HG03066 (cell line): ENCODE results near the gene CRY1.
"Not testable (repeated sequence)": the region's sequence is repeated elsewhere in the genome, so short reads cannot be mapped to it uniquely, and the experiment has no call there.

ENCODE experiments used
- ATAC-seq: cut with Tn5 transposase; IDR thresholded peaks from one replicate; pipeline ENCODE4 v1.9.1; 2021; ENCODE audit warnings: low read depth; ENCODE audit not compliant: unreplicated experiment

CRY1 gene

GRCh38 chr12:107073266-107073665, 20.1 kb downstream of the CRY1 start:
- not testable (repeated sequence) for ATAC-seq

DNA sequence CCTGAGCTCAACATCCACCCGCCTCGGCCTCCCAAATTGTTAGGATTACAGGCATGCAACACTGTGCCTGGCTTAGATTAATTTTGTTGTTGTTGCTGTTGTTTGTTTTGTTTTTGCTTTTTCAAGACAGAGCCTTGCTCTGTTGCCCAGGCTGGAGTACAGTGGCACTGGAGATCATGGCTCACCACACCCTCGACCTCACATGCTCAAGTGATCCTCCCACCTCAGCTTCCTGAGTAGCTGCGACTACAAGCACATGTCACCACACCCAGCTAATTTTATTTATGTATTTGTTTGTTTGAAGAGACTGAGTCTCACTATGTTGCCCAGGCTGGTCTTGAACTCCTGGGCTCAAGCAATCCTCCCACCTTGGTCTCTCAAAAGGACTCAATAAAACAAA, 26.7 kb downstream of the CRY1 start:
- ATAC-seq = no peak

DNA sequence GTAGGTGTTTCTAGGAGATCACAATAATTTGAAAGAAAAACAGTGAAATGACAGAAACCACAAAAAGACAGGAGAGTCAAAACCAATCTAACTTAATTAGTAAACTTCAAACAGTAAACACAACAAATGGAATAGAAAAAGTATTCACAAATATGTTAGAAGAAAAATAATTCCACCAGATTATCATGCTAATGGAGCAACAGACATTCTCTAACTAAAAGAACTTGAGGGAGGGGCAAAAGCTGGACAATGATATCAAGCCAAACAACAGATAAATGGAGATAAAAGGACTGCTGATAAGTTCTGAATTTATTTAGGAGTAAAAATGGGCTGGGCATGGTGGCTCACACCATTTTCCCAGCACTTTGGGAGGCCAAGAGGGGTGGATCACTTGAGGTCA, 28.7 kb downstream of the CRY1 start:
- no peak for ATAC-seq

DNA sequence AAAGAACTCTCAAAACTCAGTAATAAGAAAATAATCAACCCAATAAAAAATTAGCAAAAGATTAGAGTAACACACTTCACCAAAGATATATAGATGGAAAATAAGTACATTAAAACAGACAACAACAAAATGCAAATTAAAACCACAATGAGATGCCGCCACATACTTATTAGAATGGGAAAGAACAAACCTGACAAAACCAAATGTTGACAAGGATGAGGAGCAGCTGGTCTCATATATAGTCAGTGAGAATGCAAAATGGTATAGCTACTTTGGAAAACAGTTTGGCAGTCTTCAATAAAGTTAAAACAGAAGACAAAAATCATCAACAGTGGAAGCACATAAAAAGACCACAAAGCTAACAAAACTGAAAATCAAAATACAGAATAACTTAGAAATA, 29.1 kb downstream of the CRY1 start:
- ATAC-seq = no peak

DNA sequence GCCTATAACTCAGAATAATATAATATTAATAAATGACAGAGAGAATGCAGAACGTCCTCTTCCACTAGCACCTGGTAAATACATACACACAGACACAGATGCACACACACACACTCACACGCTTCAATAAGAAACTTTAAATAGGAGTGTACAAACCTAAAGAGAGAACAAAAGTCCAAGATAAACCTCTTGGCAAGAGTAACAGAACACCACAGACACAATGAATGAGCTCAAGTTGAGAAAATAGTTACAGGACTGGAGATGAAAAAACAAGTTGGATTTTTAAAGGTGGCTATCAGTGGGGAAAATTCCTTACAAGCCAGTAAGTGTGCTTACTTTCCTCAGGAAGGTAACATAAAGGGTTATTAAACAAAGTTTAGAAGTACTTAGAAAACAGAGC, 35.2 kb downstream of the CRY1 start:
- ATAC-seq = no peak

GRCh38 chr12:107057071-107057834, 36.1 kb downstream of the CRY1 start:
- no peak for ATAC-seq

DNA sequence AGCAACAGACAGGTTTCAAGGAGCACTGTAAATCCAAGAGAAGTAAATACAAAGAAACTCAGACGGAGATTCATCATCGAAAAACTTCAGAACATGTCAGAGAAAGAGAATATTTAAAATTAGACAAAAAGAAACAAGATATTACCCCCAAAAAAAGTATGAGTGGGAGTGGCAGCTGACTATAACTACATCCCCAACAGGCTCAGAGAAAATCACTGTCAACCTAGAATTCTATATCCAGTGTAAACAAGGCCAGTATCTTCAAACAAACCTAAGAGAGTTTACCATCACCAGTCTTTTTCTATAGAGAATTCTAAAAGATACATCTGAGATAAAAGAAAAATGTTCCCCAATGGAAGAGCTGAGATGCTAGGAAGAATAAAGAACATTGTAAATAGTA, 39.6 kb downstream of the CRY1 start:
- no peak for ATAC-seq

GRCh38 chr12:107045186-107045585, 48.2 kb downstream of the CRY1 start:
- no peak for ATAC-seq

DNA sequence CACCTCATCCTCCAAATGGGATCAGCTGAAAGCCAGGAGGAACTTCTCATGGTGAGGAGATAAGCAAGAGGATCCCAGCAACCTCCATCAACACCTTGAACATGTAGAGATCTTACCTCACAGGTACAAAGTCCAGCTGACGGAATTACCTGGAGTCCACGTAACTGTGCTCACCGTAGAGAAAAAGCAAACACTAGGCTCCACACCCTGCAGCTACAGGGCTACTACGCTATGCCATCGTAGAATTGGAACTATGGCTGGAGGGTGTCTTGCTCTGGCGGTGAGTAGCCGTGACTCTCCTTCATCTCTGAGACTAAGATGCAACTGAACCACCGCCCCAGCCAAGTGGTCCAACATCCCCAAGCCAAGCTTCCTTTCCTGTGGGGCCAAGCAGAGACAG, 50.5 kb downstream of the CRY1 start:
- ATAC-seq = no peak

DNA sequence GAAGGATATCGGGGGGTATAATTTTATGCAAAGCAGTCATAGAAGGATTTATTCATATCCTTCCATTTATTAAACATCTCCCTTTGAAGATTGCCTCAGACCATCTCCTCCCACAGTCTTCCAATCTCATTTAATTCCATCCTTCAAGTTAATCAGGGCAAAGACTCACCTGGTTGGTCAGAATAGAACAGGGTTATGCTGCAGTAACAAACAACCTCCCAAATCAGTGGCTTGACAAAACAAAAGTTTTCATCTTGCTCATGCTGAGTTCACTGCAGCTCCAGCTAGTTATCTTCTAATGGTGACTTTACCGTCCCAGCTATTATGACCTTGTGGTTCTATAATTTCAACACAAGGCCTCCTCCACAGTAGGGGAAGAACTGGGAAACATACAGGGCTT, 57.6 kb downstream of the CRY1 start:
- no peak for ATAC-seq

- no peak for ATAC-seq
Observed at GRCh38 chr12:107033758-107034739, 59.3 kb downstream of the CRY1 start.

DNA sequence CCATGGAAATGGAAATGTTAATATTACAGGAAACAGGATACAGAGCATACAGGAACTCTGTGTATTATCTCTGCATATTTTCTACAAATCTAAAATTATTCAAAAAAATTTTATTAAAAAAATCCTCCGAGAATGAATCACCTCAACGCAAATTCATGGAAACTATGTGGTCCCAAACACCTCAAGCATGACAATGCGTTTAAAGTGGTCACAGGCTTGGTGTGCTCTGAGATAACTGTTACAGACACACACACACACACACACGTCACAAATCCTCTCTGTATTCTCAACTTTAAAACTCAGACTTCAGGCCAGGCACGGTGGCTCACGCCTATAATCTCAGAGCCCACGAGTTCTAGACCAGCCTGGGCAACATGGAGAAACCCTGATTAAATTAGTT, 61.1 kb downstream of the CRY1 start:
- no peak for ATAC-seq

- ATAC-seq = no peak
Observed at GRCh38 chr12:107031061-107031460, 62.3 kb downstream of the CRY1 start.

- no peak for ATAC-seq
Observed at GRCh38 chr12:107029081-107029480, 64.3 kb downstream of the CRY1 start.

GRCh38 chr12:107027636-107028053, 65.7 kb downstream of the CRY1 start:
- no peak for ATAC-seq

DNA sequence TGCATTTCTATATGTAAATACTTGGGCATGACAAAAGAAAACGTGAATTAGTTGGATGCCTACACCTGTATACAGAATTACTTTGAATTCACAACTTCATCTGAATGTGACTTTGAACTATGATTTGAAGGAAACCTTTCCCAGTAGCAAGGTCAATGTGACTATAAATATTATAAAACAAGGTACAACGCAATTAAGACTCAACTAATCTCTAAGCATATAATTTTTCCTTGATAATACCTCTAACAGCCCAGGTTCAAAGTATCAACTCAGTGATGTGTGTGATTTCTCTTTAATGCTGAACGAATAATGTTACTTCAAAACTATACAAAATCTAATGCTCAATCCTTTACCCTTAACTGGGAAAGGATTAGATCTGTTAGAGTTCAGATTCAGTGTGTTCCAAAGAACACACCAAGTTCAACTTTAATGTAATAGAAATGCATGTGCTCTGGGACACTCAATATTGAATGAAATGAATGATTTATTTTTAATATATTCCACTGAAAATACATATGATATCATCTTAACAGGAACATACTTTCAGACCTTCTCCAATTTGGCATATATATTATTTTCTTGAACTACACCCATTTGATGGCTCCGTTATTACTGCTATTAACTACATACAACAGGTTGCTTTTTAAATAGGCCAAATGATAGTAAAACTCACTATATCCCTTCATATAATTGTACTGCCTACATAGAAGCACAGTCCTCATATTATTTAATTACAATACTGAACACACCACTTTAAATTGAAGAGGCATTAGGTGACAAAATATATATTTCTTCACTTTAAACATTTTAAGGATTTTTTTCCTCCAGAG, 66.3 kb downstream of the CRY1 start:
- ATAC-seq = no peak

- not testable (repeated sequence) for ATAC-seq
Observed at GRCh38 chr12:107026356-107026755, 67.0 kb downstream of the CRY1 start.

DNA sequence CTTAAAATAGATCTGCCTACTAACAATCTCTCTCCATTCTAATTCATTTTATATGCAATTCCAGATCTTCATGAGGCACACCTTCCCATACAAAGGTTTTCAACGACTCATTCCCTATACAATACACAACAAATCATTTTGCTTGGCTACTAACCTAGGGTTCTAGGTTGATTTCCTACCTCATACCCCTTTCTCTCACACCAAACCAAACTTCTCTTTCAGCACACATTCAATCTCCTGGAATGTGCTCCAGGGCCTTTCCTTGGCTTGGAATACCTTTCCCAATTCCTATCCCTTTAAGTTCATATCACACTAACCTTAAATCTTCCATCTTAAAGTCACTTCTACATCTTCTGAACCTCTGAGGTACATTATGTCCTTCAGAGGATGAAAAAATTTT, 67.7 kb downstream of the CRY1 start:
- no peak for ATAC-seq

- no peak for ATAC-seq
Observed at GRCh38 chr12:107019546-107019945, 73.8 kb downstream of the CRY1 start.

- ATAC-seq = no peak
Observed at GRCh38 chr12:107017042-107017441, 76.3 kb downstream of the CRY1 start.

DNA sequence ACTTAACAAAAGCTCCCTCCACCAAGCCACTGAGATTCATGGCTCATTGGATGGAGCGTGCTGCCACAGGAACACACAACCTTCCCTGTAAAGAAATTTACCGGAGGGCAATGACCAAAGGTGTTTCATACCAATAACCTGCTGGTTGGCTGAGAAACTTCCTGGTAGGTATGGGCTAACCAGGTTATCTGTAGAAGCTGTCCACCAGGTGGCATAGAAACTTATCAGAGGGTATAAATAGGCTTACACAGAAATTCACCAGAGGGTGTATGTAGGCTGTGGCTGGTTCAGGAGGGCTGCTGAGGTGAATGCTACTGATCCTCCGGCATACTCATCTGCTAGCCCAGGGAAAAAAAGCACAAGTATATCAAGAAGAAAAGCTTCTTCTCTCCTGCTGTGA, 79.3 kb downstream of the CRY1 start:
- ATAC-seq = no peak
